ENCODE measurements around the gene REV3L.
"Not testable (repeated sequence)": the region's sequence is repeated elsewhere in the genome, so short reads cannot be mapped to it uniquely, and the experiment has no call there.

REV3L gene

GRCh38 chr6:111256646-111257045 is 226.4 kb downstream of the REV3L start:
- no peak for DNase-seq (ENCODE audit: low spot score)

DNA sequence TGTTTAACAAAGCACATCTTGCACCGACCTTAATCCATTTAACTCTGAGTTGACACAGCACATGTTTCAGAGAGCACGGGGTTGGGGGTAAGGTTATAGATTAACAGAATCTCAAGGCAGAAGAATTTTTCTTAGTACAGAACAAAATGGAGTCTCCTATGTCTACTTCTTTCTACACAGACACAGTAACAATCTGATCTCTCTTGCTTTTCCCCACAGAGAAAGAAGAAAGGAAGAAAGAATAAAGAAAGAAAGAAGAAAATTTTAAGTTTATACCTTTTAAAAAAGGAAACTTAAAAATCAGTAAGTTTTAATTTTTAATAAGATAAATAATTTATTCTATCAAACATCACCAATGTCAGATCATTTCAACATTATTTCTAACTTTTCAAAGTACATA is 227.2 kb downstream of the REV3L start:
- not testable (repeated sequence) for DNase-seq (ENCODE audit: low spot score)

- no peak for DNase-seq (ENCODE audit: low spot score)
These were observed 228.2 kb downstream of the REV3L start for GRCh38 chr6:111254779-111255166.

GRCh38 chr6:111254004-111254778 is 228.8 kb downstream of the REV3L start:
- DNase-seq (ENCODE audit: low spot score), result no peak

- DNase-seq (ENCODE audit: low spot score), result no peak
These were observed 230.3 kb downstream of the REV3L start for GRCh38 chr6:111252726-111253125.

GRCh38 chr6:111250791-111251354 is 232.1 kb downstream of the REV3L start:
- DNase-seq (ENCODE audit: low spot score), result no peak

Measured in kidney capillary endothelial cell (primary cell).